HCT116 (cell line): ENCODE results near the gene RAPSN. TPM values are rescaled to one million over a fixed set of nuclear protein-coding genes. Genes with fewer than 3 reads are reported as not detected.

Experiments used
- CEBPB ChIP-seq: IDR thresholded peaks from 2 replicates; pipeline ENCODE4 v1.6.1; 2012; ENCODE audit warnings: low read depth
- ELF1 ChIP-seq: IDR thresholded peaks from 2 replicates; pipeline ENCODE4 v1.6.1; 2012; ENCODE audit warnings: low read depth, borderline replicate concordance
- FOSL1 ChIP-seq: IDR thresholded peaks from 2 replicates; pipeline ENCODE4 v1.6.1; 2012; ENCODE audit warnings: low read depth
- JUND ChIP-seq: IDR thresholded peaks from 2 replicates; pipeline ENCODE4 v1.6.1; 2012
- MAX ChIP-seq: IDR thresholded peaks from 2 replicates; pipeline ENCODE4 v1.6.1; 2012
- POLR2A ChIP-seq: IDR thresholded peaks from 2 replicates; pipeline ENCODE4 v1.7.0; 2011; ENCODE audit warnings: borderline replicate concordance; ENCODE audit not compliant: insufficient read depth, insufficient read length; ENCODE audit errors: extremely low read depth
- RAD21 ChIP-seq: IDR thresholded peaks from 2 replicates; pipeline ENCODE4 v1.6.1; 2012; ENCODE audit warnings: low read depth, mild to moderate bottlenecking
- REST ChIP-seq: IDR thresholded peaks from 2 replicates; pipeline ENCODE4 v1.6.1; 2012; ENCODE audit warnings: low read depth
- SIN3A ChIP-seq: IDR thresholded peaks from 2 replicates; pipeline ENCODE4 v1.6.1; 2012; ENCODE audit warnings: low read depth
- SP1 ChIP-seq: IDR thresholded peaks from 2 replicates; pipeline ENCODE4 v1.6.1; 2012; ENCODE audit warnings: low read depth
- SRF ChIP-seq: IDR thresholded peaks from 2 replicates; pipeline ENCODE4 v1.6.1; 2012; ENCODE audit warnings: low read depth
- ZBTB33 ChIP-seq: IDR thresholded peaks from 2 replicates; pipeline ENCODE4 v1.6.1; 2011; ENCODE audit warnings: mild to moderate bottlenecking, low read length, moderate library complexity; ENCODE audit not compliant: insufficient replicate concordance; ENCODE audit errors: extremely low read depth
- ZFX ChIP-seq: fragments of 450-650 bp; IDR thresholded peaks from 2 replicates; pipeline ENCODE4 v1.6.1; 2017
- total RNA-seq: library from RNA; stranded (reverse); gene quantifications from one replicate; pipeline ENCODE4 v1.2.1, GENCODE V29; 2021; ENCODE audit not compliant: unreplicated experiment

The RAPSN gene
- total RNA-seq, 1 experiment from 2014 or later, result 0.57 TPM

- no peak for TF ChIP-seq REST
- TF ChIP-seq JUND, result no peak
- no peak for TF ChIP-seq CEBPB
- TF ChIP-seq ZBTB33, result no peak
- TF ChIP-seq ELF1, result no peak
- no peak for TF ChIP-seq SP1
- no peak for TF ChIP-seq FOSL1
- no peak for TF ChIP-seq POLR2A
- no peak for TF ChIP-seq ZFX
- TF ChIP-seq SIN3A, result no peak
- TF ChIP-seq SRF, result no peak
- no peak for TF ChIP-seq RAD21
- no peak for TF ChIP-seq MAX
Measured at GRCh38 chr11:47449541-47449940, 605 bp upstream of the RAPSN start (continued).
